GM12874 (cell line): ENCODE measurements around the gene TRPM4.

Source experiments
- TF ChIP-seq, protein P1 (sequence below): IDR thresholded peaks from 2 replicates; pipeline ENCODE4 v1.5.1; 2011; ENCODE audit warnings: low read depth, mild to moderate bottlenecking, control low read depth, low read length, moderate library complexity; ENCODE audit not compliant: insufficient read depth

TRPM4 gene

DNA sequence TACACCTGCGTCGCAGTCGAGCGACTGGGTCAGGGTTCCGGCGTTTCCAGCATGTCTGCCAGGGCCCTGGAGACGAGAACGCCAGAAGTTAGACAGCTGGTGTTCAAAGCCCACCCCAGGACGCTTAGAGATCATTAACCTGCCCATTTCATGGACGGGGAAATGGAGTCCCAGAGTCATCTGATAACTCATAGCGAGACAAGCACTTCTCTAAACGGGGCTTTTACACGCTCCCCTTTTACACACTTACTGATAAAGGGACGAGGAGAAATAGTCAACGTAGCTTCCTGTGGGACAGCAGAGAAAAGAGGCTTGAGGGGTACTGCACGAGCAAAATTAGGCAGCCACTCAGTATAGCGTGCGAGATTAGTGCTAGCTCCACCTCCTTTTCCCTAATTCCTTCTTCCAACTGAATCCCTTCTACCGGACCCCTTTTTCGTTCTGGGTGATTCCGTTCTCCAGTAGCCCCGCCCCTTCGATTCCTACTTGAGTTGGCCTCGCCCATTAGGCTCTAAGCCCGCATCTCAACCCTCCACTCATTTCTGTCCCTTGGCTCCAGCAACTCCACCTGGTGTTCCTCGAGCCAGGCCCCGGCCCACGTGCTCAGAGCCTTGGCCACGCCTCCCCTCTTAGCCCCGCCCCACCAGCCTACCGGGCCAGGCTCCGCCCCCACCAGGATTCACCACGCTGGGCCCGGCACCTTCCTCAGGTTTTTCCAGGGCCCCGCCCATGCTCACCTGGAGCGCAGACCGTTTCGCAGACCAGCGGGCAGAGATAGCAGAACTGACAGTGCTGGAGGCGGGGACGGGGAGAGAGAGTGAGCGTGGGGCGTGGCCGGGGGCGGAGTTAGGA is 6.1 kb upstream of the TRPM4 start:
- TF ChIP-seq, protein P1, sequence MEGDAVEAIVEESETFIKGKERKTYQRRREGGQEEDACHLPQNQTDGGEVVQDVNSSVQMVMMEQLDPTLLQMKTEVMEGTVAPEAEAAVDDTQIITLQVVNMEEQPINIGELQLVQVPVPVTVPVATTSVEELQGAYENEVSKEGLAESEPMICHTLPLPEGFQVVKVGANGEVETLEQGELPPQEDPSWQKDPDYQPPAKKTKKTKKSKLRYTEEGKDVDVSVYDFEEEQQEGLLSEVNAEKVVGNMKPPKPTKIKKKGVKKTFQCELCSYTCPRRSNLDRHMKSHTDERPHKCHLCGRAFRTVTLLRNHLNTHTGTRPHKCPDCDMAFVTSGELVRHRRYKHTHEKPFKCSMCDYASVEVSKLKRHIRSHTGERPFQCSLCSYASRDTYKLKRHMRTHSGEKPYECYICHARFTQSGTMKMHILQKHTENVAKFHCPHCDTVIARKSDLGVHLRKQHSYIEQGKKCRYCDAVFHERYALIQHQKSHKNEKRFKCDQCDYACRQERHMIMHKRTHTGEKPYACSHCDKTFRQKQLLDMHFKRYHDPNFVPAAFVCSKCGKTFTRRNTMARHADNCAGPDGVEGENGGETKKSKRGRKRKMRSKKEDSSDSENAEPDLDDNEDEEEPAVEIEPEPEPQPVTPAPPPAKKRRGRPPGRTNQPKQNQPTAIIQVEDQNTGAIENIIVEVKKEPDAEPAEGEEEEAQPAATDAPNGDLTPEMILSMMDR = no peak

DNA sequence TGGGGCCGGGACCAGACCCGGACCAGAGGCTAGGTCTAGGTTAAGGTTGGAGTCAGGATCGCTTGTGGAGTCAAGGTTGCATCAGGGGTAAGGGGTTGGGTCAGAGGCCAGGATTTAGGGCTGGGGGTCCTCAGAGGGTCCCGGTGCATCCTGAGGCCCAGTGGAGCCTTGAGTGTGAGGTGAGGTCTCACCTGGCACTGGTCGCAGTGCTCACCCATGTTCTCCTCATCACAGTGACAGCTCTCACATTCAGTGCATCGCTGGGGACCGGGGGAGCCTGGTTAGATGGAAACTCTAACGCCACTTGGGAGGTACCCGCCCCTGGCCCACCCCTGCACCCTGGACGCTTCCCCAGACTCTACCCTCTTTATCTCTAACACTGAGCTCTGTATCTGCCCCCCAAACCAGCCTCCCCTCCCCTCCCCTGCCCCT is 5.5 kb upstream of the TRPM4 start:
- TF ChIP-seq, protein P1 = no peak

DNA sequence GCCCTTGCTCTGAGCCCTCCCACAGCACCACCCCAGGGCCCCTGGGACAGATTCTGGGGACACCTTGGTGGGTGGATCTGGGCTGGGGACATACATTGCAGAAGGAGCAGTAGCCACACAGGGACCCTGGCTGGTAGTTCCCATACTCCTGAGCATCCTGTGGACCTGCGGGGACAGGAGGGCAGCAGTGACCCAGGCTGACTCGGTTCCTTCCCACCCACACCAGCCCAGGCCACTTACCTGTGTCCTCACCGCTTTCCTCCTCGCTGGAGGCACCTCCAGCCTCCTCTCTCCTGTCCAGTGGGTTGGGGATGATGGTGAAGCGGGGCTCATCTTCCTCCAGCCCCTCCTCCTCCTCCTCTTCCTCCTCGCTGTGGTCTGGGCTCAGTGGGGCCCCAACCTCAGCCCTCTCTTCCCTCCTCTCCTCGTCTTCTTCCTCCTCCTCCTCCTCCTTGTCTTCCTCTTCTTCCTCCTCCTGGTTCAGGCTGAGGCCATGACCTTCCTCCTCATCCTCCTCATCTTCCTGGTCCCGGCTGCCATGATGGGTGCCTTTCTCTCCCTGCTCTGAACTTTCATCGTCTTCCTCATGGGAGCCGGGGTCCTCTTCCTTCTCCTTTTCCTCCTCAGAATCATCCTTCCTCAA is 4.3 kb upstream of the TRPM4 start:
- TF ChIP-seq, protein P1 = no peak

DNA sequence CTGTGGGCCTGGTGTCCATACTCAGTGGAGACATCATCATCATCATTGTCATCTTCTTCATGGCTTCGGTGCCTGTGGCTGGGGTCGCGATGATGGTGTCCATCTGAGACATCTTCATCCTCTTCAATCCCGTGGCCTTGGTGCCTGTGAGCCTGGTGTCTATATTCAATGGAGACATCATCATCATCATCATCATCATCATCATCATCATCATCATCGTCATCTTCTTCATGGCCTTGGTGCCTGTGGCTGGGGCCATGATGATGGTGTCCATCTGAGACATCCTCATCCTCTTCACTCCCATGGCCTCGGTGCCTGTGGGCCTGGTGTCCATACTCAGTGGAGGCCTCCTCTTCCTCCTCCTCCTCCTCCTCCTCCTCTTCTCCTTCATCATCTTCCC is 3.3 kb upstream of the TRPM4 start:
- TF ChIP-seq, protein P1 = no peak

DNA sequence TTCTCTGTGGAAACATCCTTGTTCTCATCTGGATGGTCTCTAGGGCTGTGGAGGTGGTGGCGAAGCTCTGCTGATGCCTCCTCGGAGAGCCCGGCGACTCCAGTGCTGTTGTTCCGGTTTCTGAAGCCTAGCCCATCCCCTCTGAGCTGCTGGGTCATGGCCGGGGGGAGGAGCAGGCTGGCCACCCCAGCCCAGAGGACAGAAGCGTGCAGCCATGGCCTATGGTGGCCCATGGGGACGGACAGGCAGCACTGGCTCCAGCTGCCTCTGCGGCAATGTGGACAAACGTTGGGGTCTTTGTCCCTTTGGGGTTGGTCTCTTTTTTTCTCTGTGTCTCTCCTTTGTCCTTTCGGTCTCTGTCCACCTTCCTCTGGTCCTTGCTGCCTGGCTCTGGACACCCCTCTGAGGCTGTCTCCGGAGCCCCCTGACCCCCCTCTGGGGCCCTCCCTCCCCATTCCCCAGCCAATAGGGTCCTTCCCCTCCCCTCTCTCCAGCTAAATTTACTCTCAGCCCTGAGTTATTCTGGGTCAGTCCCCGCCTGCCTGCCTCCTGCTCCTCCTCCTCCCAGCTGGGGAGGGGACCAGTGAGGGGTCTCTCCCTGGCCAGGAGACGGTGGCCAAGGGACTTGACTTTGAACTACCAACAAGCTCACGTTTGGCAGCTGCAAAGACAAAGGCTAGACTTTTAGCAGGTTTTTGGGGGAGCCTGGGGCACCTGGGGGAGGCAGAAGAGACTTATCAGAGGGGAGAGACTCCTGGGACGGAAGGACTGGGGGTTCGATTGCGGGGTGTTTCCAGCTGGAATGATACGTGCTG is 2.4 kb upstream of the TRPM4 start, which contains the start of gene HRC:
Gene HRC (minus strand): TSS at position 392 of the 815 bp plus-strand sequence. CDS start 159 bp downstream, at position 233.
- TF ChIP-seq, protein P1 = no peak

DNA sequence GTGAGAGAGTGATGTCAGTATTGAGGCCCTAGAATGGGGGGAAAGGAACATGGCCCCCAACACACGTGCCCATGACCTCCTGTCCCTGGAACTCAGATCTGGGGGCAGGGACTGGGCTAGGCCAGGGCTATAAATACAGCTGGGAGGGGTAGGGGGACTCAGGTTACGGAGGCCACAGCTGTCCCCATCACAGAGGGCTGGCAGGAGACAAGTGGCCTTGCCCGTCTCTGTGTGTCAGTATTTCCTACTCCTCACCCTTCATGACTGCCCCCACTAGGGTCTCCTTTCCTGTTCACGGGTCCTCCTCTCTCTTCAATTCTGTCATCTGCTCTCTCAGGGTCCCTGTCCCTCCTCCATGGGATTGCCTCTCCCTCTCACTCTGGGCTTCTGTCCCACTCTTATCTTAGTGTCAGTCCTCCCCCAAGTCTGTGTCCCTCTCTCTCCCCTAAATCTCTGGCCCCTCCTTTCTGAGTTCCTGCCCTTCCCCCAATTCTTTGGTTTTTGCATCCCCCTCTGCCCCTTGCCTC is 1.7 kb upstream of the TRPM4 start:
- TF ChIP-seq, protein P1 = no peak
